ENCODE results near the gene MYO15B. TPM values are rescaled to one million over a fixed set of nuclear protein-coding genes. Genes with fewer than 3 reads are reported as not detected.

Gene MYO15B
- total RNA-seq, 1 donor: 3.9 TPM

DNA sequence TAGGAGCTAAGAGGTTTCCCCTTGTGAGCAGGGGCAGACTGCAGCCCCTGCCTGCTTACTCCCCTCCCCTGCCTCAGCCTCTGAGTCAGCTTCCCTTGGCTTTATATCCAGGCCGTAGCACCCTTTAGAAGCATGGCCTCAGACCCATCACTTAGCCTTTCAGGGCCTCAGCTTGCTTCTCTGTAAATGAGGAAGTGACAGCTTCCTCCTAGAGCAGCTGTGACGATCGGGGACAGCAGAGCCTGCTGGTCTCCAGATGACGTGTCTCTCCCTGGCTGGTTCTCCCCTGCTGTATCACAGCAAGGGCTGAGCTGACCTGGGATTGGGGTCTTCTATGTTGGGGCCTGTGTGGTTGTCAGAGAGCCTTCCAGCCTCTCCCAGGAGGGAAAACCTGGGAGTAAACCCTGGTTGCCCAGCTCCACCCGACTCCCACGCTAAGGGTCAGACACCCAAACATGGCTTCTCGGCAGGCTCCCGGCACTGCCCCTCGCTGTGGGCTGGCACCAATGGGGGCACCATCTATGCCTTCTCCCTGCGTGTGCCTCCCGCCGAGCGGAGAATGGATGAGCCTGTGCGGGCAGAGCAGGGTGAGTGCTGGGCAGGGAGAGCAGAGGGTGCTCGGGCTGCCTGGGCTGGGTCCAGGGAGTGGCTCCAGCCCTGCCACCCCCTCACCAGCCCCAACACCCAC is 16.3 kb upstream of the MYO15B start:
- TF ChIP-seq, protein P1, sequence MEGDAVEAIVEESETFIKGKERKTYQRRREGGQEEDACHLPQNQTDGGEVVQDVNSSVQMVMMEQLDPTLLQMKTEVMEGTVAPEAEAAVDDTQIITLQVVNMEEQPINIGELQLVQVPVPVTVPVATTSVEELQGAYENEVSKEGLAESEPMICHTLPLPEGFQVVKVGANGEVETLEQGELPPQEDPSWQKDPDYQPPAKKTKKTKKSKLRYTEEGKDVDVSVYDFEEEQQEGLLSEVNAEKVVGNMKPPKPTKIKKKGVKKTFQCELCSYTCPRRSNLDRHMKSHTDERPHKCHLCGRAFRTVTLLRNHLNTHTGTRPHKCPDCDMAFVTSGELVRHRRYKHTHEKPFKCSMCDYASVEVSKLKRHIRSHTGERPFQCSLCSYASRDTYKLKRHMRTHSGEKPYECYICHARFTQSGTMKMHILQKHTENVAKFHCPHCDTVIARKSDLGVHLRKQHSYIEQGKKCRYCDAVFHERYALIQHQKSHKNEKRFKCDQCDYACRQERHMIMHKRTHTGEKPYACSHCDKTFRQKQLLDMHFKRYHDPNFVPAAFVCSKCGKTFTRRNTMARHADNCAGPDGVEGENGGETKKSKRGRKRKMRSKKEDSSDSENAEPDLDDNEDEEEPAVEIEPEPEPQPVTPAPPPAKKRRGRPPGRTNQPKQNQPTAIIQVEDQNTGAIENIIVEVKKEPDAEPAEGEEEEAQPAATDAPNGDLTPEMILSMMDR (IDR thresholded peaks at IDR 0.05; ENCODE audit: insufficient read depth, low read depth, low read length): no peak
- DNase-seq (ENCODE audit: low read depth): no peak
- no peak overlapping the region for H3K4me3 ChIP-seq (ENCODE audit: low read depth, low read length)

GRCh38 chr17:75571885-75572215 is 15.8 kb upstream of the MYO15B start:
- TF ChIP-seq, protein P1 (IDR thresholded peaks at IDR 0.05; ENCODE audit: insufficient read depth, low read depth, low read length): no peak
- no peak overlapping the region for H3K4me3 ChIP-seq (ENCODE audit: low read depth, low read length)
- no peak for DNase-seq (ENCODE audit: low read depth)

DNA sequence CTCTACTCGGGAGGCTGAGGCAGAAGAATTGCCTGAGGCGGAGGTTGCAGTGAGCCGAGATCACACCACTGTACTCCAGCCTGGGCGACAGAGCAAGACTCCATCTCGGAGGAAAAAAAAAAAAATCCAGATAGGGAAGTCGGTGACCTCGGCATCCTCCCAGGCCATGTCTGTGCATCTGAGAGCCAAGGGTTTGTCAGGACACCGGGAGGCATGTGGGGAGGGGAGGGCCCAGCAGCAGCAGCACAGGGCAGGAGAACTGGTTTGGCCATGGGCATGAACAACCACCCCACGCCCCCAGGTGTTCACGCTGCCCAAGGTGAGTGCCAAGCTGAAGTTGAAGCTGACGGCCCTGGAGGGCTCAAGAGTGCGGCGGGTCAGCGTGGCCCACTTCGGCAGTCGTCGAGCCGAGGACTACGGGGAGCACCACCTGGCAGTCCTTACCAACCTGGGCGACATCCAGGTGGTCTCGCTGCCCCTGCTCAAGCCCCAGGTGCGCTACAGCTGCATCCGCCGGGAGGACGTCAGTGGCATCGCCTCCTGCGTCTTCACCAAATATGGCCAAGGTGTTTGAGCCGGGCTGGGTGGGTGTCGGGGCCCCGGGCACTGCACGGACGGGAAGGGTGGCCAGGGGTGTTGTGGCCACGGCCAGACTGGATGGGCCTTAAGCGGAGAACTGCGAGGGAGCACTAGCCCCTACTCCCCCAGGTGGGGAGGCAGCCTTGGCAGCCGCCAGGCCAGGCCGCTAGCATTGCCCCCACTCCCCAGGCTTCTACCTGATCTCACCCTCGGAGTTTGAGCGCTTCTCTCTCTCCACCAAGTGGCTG is 14.7 kb upstream of the MYO15B start:
- no peak overlapping the region for H3K4me3 ChIP-seq (ENCODE audit: low read depth, low read length)
- TF ChIP-seq, protein P1 (IDR thresholded peaks at IDR 0.05; ENCODE audit: insufficient read depth, low read depth, low read length): no peak
- DNase-seq (ENCODE audit: low read depth): no peak

DNA sequence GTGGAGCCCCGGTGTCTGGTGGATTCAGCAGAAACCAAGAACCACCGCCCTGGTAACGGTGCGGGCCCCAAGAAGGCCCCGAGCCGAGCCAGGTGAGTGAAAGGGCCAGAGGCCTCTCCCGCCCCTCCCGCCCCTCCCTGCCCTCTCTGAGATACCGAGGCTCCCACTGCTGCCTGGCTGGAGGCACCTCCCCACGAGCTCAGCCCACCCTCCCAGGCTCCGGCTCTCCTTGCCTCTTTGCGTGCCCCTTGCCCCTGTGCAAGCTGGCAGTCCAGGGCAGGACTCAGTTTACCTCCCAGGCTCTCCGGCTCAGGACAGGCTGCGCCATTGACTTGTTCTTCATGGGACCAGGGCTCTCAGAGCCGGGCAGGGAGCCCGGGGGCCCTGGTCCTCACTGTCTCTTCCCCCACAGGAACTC is 14.1 kb upstream of the MYO15B start:
- TF ChIP-seq, protein P1 (IDR thresholded peaks at IDR 0.05; ENCODE audit: insufficient read depth, low read depth, low read length): no peak
- DNase-seq (ENCODE audit: low read depth): no peak
- no peak overlapping the region for H3K4me3 ChIP-seq (ENCODE audit: low read depth, low read length)

DNA sequence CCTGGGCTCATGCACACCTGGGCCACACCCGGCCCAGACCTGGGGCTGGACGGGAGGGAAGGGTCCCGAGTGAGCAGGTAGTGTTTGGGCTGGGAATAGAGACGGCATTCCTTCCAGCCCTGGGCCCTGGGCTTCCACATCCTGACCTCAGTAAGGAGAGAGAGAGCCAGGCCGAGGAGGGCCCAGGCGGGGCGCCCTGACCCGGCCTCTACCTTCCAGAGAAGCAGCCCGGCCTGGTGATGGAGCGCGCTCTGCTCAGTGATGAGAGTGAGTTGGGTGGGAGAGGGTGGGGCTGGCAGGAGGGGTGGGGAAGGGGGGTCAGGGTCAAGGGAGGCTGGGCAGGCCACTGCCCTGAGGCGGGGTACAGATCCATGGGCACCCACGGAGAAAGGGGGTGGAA is 13.6 kb upstream of the MYO15B start:
- no peak overlapping the region for H3K4me3 ChIP-seq (ENCODE audit: low read depth, low read length)
- no peak for DNase-seq (ENCODE audit: low read depth)
- TF ChIP-seq, protein P1 (IDR thresholded peaks at IDR 0.05; ENCODE audit: insufficient read depth, low read depth, low read length): no peak

DNA sequence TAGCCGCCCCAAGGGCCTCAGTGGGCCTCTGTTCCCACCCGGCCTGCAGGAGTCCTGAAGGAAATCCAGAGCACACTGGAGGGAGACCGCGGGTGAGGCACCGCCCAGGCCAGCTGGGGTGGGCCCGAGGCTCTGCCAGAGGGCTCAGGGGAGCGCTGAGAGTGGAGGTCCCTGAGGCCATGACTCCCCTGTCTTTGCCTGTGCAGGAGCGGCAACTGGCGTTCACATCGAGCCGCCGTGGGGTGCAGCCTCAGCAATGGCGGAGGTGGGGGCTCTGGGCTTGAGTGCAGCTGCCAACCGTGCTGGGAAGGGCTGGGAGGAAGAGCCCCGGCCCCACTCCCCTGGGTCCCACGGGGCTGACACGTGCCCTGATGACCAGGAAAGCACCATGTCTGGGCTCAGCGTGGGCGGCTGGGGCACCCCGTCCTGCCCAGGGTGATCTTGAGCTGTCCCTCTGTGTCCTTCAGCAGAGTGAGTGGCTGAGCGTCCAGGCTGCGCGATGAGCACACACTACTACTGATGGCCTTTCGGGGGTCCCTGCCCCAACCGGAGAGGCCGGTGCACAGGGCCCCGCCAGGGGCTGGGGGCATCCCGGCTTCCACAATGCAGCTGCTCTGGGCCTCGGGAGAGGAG is 13.1 kb upstream of the MYO15B start:
- DNase-seq (ENCODE audit: low read depth): no peak
- TF ChIP-seq, protein P1 (IDR thresholded peaks at IDR 0.05; ENCODE audit: insufficient read depth, low read depth, low read length): no peak
- no peak overlapping the region for H3K4me3 ChIP-seq (ENCODE audit: low read depth, low read length)

All from fibroblast of villous mesenchyme (primary cell).